ENCODE measurements around the gene RAB11FIP4. TPM values are rescaled to one million over a fixed set of nuclear protein-coding genes. Genes with fewer than 3 reads are reported as not detected.

The RAB11FIP4 gene
- total RNA-seq, 1 donor from 2014 or later: 0.99 TPM

DNA sequence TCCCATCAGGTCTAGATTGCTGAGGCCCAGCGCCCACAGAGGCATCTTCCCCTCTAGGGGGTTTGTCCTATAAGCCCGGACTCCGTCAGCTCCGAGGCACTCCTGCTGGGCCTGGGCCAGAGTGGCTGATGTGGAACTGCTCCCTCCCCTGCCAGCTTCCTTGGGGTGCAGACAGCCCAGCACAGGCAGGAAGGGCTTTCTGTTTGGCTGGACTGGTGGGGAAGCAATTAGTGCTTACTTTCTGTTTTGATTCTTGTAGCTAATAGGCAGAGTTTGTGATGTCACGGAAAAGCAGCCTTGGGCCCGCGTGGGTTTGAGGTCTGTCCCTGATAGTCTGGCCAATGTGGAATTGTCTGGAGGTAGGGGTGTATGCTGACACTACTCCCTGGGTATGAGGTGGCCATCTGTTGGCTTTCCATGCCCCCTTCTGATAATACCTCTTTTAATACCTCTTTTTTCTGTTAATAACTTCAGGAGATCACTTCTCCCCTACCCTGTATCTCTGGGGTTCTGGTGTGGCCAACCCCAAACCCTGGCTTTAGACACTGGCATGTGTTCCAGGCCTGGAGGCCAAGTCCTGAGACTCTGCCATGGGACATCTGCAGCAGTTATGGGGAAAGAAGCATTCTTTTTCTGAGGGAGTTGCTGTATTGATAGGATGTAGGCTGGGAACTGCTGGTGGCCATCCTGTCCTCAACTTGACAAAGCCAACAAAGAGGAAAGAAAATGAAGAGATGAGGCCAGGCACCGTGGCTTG lies 190.9 kb downstream of the RAB11FIP4 start:
- Mint-ChIP-seq H3K27ac (ENCODE audit: unreplicated experiment) (peak overlapping the region; percentile 84), H3K36me3 (ENCODE audit: unreplicated experiment) (no peaks in the 10 kb centered on the region), H3K4me1 (ENCODE audit: unreplicated experiment) (peaks cover 62% of the 10 kb centered on the region), H3K9me3 (ENCODE audit: unreplicated experiment) (no peaks in the 10 kb centered on the region), H3K4me3 (ENCODE audit: unreplicated experiment) (no peak overlapping the region), H3K27me3 (ENCODE audit: unreplicated experiment) (no peaks in the 10 kb centered on the region)
- DNase-seq (ENCODE audit: extremely low spot score, unreplicated experiment): no peak
- TF ChIP-seq, protein P1, sequence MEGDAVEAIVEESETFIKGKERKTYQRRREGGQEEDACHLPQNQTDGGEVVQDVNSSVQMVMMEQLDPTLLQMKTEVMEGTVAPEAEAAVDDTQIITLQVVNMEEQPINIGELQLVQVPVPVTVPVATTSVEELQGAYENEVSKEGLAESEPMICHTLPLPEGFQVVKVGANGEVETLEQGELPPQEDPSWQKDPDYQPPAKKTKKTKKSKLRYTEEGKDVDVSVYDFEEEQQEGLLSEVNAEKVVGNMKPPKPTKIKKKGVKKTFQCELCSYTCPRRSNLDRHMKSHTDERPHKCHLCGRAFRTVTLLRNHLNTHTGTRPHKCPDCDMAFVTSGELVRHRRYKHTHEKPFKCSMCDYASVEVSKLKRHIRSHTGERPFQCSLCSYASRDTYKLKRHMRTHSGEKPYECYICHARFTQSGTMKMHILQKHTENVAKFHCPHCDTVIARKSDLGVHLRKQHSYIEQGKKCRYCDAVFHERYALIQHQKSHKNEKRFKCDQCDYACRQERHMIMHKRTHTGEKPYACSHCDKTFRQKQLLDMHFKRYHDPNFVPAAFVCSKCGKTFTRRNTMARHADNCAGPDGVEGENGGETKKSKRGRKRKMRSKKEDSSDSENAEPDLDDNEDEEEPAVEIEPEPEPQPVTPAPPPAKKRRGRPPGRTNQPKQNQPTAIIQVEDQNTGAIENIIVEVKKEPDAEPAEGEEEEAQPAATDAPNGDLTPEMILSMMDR (IDR thresholded peaks at IDR 0.05): no peak

DNA sequence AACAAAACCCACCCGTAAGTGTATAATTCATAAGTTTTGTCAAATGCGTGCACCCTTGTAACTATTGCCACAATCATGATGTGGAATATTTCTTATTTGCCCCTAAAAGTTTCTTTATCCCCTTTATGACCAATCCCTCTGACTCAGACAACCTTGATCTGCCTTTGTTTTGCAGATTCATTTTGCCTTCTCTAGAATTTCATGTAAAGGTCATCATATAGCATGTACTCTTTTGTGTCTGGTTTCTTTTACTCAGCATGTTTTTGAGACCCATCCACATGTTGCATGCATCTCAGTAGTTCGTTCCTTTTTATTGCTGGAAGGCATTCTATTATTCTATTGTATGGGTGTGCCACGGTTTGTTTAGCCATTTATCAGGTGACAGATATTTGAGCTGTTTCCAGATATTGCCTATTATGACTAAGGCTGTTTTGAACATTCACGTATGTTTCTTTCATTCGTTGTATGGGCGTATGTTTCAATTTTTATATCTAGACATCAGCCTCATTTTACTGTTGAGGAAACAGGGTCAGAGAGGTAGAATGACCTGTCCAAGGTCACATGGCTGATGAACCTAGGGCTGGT lies 192.4 kb downstream of the RAB11FIP4 start:
- Mint-ChIP-seq H3K36me3 (ENCODE audit: unreplicated experiment) (peaks cover 2% of the 10 kb centered on the region), H3K4me1 (ENCODE audit: unreplicated experiment) (peaks cover 61% of the 10 kb centered on the region), H3K9me3 (ENCODE audit: unreplicated experiment) (no peaks in the 10 kb centered on the region), H3K4me3 (ENCODE audit: unreplicated experiment) (no peak overlapping the region), H3K27ac (ENCODE audit: unreplicated experiment) (no peak overlapping the region), H3K27me3 (ENCODE audit: unreplicated experiment) (no peaks in the 10 kb centered on the region)
- DNase-seq (ENCODE audit: extremely low spot score, unreplicated experiment): no peak
- TF ChIP-seq, protein P1 (IDR thresholded peaks at IDR 0.05): no peak

GRCh38 chr17:31584438-31585279 lies 193.2 kb downstream of the RAB11FIP4 start:
- H3K36me3 Mint-ChIP-seq (ENCODE audit: unreplicated experiment): peaks cover 2% of the 10 kb centered on the region
- TF ChIP-seq, protein P1 (IDR thresholded peaks at IDR 0.05): no peak
- H3K4me1 Mint-ChIP-seq (ENCODE audit: unreplicated experiment): peaks cover 53% of the 10 kb centered on the region
- no peak overlapping the region for H3K27ac Mint-ChIP-seq (ENCODE audit: unreplicated experiment)
- no peaks in the 10 kb centered on the region for H3K27me3 Mint-ChIP-seq (ENCODE audit: unreplicated experiment)
- DNase-seq (ENCODE audit: extremely low spot score, unreplicated experiment): no peak
- H3K9me3 Mint-ChIP-seq (ENCODE audit: unreplicated experiment): no peaks in the 10 kb centered on the region
- H3K4me3 Mint-ChIP-seq (ENCODE audit: unreplicated experiment): no peak overlapping the region

DNA sequence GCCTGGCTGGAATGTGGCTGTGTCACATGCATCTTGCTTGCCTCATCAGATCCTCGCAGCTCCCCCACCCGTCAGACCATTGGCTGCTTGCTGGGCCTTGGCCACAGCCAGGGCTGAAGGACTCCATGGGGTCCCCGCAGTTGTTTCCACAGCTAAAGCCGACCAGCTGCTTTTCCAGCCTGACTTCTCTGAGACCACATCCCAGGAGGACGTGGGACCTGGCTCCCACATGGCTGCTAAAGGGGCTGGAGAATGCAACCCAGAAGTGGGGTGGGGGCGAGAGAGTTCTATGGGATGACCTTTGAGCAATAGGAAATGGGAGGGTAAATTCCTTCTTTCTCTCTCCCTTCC lies 193.8 kb downstream of the RAB11FIP4 start:
- peaks cover 2% of the 10 kb centered on the region for H3K36me3 Mint-ChIP-seq (ENCODE audit: unreplicated experiment)
- no peak overlapping the region for H3K4me3 Mint-ChIP-seq (ENCODE audit: unreplicated experiment)
- TF ChIP-seq, protein P1 (IDR thresholded peaks at IDR 0.05): no peak
- H3K9me3 Mint-ChIP-seq (ENCODE audit: unreplicated experiment): no peaks in the 10 kb centered on the region
- no peaks in the 10 kb centered on the region for H3K27me3 Mint-ChIP-seq (ENCODE audit: unreplicated experiment)
- no peak for DNase-seq (ENCODE audit: extremely low spot score, unreplicated experiment)
- no peak overlapping the region for H3K27ac Mint-ChIP-seq (ENCODE audit: unreplicated experiment)
- peaks cover 47% of the 10 kb centered on the region for H3K4me1 Mint-ChIP-seq (ENCODE audit: unreplicated experiment)

GRCh38 chr17:31586946-31587345 lies 195.5 kb downstream of the RAB11FIP4 start:
- TF ChIP-seq, protein P1 (IDR thresholded peaks at IDR 0.05): no peak
- Mint-ChIP-seq H3K36me3 (ENCODE audit: unreplicated experiment) (peaks cover 2% of the 10 kb centered on the region), H3K27ac (ENCODE audit: unreplicated experiment) (peak overlapping the region; percentile 15), H3K27me3 (ENCODE audit: unreplicated experiment) (no peaks in the 10 kb centered on the region), H3K4me3 (ENCODE audit: unreplicated experiment) (no peak overlapping the region), H3K4me1 (ENCODE audit: unreplicated experiment) (peaks cover 30% of the 10 kb centered on the region), H3K9me3 (ENCODE audit: unreplicated experiment) (no peaks in the 10 kb centered on the region)
- DNase-seq (ENCODE audit: extremely low spot score, unreplicated experiment): no peak

All from osteocyte (in vitro differentiated cells).